Activated effector memory CD4-positive, alpha-beta T cell treated with Interleukin-2 at 50 U/mL for 16 hours (primary cell): ENCODE data around the gene NEIL3.

Experiments used
- DNase-seq: peaks from one replicate; pipeline ENCODE4 v3.0.0-alpha.2; 2020

Gene NEIL3

DNA sequence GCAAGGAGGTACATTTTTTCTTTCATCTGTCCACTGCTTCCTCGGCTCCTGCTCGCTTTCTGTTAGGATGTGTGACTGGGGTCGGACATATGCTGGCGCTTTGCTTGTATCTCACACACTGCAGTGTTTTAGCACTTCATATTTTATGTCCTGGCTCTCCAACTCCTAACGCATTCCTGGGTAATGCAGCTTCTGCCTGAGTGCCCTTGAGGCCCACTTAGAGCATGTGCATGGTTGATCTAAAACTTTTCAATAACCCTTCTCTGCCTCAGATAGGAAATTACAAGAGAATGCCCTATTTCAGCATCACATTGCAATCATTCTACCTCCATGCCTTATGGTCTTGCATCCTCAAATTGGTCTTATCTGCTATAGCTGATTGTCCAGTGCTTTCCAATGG is 65.3 kb downstream of the NEIL3 start:
- no peak for DNase-seq

DNA sequence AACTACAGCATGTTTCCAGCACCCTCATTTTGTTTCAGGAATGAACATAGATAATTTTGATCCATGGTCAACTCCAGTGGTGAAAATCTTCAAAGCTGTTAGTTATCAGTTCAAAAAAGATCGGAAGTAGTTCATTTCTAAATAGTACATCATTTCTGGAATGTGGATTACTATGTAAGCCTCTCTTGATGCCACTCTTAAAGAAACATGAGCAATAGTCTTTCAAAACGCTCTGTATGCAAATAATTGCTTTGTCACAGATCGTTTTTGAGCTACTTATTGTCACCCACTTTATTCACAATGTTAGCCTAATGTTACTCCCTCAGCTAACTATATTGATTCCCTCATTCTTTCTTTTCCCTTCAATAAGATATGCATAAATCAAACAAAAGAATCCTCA is 65.7 kb downstream of the NEIL3 start:
- no peak for DNase-seq

DNA sequence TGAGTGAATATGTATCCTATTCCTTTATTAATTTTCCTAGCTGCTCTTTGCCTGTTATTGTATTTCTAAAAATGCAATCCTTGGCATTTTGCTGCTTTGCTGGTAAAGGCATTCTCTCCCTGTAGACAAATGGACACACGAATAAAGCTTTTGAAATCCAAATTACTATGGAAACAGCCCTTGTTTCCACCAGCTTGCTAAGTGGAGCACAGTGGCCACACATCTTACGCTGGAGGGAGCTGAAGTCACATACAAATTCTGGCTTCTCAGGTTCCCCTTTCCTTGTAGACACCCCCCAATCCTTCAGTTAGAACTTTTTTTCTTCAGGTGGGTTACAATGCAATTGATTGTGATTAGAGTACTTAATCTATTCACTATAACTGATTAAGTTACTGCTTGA is 66.3 kb downstream of the NEIL3 start:
- DNase-seq, result no peak

DNA sequence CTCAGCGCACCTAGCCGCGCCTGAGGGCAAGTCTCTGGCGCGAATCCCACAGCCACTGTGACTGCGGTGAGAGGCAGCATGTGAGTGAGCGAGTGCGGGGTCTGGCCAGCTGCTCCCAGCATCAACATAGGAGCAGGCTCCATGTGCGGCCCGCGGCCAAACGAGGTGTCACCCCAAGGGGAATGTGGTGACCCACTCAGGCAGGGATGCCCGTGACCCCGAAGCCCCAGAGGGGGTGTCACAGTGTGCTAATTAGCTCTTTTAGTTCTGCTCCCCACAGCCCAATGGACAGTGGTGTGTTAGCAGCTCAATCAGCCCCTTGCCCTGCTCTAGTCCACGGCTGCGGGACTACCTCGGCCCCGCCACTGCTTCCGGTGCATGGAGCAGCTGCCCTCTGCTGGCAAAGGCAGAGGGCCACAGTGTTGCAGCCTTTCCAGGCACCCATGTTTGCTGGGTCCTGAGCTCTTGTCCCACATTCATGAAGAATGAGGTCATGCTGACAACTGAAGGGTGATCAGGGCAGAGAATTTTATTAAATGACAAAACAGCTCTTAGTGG is 71.1 kb downstream of the NEIL3 start:
- no peak for DNase-seq

DNA sequence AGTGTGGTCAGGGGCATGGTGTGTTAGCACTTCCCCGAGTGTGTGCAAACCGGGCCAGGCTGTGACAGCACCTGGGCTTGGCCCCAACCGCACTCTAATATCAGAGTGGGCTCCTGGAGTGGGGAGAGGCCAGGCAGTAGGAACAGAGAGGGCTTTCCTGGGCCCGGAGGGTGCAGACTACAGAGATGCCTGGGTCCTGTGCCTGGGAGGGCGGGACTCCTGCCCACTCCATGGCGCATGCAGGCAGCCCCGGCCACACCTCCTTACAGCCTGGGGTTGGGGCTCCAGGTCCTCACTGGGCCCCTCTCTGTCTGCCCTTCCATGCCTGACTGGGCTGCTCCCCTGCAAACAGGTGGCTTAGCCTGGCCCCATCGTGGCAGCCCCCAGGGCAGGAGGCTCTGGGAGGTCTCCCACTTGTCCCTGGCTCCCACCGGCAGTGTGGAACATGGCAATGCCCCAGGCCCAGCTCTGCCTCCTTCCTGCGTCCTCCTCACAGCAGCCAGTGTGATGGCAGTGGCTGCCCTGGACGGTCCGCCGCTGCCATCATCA is 72.2 kb downstream of the NEIL3 start:
- DNase-seq, result no peak

DNA sequence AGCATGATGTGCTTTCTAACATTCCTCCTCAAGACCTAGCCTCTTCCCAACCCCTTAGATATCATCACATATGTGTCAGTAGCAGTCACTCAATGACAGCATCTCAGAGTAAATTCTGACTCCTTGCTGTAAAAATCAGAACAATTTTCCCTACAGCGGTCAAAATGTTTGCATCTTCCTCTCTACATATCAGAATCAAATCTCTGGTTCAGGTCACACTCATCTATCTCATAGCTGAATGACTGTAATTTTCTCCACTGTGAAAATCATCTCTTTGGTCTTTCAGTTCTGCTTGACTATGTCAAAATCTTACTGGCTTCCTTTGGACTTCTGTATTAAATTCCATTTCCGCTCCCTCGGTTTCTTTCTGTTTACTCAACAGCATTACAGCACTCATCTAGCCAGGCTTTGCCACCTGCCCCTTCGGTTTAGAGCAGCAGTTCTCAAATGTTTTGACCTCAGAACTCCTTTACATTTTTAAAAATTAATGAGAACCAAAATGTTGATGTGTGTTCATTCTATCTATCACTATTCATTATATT is 75.3 kb downstream of the NEIL3 start:
- DNase-seq, result no peak

DNA sequence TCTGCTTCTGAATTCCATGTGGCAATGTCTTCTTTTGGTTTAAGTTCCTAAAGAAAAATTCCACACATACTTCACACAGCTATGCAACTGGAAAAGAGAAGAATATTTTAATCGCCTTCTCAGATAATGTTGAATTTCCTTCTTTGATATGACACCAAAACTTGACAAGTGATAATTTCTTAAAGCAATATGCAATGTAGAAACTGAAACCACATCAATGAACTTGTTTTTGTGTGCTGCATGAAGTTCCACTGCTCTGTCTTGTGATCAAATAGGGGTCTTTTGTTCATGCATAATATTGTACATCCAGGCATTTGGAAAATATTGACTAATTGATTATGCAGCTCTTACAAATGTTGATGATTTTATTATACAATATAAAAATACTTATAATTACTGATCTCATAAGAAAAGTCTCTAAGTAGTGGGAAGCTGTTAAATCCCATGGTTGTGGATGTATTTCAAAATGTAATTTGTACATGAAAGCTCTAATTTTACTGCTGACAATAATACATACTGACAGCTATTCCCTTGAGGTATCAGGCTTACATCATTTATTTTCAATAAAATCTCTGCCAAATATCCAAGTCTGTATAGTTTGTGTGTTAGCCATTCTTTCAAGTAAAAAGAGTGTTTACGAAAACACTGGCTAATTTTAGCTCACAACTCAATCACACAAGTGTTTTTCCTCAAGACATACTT is 76.1 kb downstream of the NEIL3 start:
- DNase-seq, result no peak

DNA sequence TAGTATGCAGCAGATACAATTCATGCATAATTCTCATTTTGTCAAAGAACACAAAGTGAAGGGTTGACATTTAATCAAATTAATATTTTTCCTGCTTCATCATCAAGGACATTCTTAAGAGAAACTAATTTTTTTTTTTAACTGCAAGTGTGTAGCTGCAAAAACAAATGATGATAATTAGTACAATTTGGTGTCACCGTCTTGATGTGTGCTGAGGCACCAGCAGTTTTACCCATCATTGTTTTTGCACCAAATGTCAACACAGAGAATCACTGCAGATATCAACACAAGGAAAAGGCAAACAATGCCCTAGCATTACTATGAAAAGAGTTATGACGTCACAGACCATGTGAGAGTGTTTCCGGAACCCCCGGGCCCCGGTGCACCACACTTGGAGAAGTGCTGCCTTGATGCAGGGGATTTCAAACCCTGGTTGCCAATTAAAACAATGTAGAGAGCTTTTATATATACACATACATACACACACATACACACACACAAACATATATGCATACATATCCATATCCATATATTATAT is 76.7 kb downstream of the NEIL3 start:
- no peak for DNase-seq

DNA sequence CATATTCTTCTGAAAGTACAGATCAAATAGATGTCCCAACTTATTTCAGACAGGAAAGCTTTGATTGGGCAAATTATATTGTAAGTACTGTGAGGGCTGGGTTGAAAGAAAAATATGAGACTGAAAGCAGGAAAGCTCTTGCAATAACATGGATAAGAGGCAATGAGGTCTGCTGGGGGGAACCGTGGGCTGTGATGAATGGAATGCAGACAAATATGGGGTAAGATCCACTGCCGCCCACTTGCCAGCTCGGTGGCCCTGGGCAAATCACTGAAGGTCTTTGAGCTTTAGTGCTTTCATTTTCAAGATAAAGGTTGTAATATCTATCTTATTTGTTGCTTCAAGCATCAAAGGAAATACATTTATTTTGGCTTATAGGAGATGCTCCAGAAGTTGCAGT is 81.6 kb downstream of the NEIL3 start:
- no peak for DNase-seq

DNA sequence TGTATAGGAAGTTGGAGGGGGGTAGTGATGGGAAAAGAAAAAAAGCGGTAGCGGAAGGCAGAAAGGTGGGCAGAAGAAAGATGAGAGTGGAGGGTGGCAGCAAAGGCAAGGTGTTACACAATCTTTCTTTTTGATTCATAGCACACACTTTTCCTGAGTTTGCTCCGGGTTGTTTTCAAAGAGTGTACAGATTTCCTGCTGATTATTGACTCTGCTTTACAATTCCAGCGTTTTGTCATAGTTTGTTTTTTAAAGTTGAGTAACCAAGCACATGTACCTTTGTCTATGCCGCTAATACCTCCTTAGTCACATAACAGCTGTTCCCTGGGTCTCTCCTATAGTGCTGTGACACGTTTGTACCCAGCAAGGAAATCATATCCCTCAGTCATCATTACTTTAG is 82.3 kb downstream of the NEIL3 start:
- DNase-seq, result no peak

DNA sequence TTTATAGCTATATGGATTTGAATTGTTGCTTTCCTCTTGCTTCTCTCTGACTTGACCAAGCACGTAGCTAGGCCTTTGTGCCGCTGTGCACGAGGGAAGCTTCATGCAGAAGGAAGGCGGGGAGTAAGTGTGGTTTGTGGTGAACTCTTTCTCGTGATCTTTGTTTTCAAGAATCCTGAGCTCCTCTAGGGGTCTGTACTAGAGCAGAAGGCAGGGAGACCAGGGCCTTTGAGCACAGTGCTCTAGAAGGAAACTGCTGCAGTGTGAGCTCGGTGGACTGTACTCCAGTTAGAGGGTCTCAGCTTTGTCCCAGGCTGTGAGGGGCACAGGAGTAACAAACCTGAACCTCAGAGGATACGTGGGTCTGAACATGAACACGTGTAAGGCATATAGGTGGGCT is 83.6 kb downstream of the NEIL3 start:
- no peak for DNase-seq

DNA sequence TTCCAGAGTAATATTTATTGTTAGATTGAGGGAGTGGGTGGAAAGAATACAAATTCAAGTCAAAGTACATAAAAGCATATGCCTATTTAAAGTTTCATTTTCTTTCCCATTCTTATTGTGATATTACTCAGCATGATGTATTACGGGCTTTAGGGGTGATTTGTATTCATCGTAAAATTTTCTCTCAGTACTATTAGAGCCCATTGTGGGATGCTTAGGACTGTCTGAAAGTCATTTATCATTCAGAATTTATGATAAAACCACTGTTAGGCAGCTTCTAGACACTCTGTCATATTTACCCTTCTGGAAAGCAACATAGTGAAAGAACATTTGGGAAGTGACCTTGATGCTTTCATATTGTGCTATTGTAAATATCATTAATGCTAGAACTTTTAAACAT is 86.7 kb downstream of the NEIL3 start:
- DNase-seq, result no peak

DNA sequence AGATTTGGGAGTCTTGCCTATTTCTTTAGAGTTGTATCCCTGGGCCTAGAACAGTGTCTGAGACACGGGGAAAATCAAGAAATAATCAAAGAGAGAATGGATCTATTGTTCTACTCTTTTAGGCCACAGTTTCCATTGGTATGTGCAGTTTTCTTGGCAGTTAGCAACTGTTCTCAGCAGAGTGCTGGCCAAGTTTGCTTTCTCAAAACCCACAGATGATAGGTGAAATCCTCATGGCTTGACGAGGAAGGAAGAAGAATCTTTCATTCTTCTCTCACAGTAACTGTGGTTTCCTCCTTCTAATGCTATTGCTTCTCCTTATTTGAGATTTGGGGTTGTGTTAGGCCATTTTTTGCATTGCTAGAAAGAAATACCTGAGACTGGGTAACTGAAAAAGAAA is 90.4 kb downstream of the NEIL3 start:
- no peak for DNase-seq

DNA sequence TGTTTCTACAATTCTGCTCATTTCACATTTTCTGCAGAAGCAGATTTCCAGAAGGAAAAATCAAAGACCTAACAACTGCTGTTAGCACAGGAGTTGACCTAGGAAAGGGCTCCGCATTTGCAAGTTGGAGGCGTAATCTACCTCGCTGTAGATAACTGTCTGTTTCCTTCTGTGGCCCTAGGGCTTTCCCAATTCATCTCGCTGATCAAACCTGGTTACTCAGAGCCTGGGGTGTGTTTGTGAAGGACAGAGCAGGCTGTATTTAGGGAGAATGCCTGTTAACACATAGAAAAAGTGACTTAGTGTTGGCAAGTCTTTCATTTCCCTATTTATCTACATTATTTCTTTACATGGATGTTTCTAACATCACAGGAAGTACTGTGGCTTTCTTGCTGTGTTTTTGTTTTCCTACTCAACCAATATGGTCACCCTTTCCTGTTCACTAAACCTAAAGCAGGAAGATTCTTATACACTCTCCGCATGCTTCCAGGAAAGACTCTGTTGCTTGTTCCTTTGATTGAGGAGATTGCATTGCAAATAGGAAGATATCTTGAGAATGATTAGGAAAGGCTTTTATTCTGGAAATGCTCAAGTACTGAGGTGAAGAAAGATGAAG is 92.1 kb downstream of the NEIL3 start:
- DNase-seq, result no peak

DNA sequence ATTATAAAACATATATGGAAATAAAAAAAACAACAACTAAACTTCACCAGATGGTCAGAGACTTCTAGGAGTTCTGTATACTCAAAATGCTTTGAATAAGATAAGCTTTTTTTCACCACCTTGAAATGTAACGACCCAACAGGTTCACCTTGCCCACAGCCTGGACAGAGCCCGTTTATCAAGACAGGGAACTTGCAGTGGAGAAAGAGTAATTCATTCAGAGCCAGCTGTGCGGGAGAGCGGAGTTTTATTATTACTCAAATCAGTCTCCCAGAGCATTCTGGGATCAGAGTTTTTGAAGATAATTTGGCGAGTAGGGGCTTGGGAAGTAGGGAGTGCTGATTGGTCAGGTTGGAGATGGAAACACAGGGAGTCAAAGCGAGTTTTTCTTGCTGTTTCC is 94.1 kb downstream of the NEIL3 start:
- no peak for DNase-seq

DNA sequence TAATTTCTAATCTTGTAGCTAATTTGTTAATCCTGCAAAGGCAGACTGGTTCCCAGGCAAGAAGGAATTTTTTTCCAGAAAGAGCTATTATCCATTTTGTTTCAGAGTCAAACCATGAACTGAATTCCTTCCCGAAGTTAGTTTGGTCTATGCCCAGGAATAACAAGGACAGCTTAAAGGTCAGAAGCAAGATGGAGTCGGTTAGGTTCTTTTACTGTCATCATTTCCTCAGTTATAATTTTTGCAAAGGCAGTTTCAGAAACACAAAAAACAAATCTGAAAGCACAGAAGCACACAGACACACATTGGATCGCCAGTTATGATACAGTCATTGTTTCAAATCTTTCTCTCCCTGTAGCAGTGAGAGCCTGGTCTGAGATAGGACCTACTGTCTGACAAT is 94.7 kb downstream of the NEIL3 start:
- no peak for DNase-seq

DNA sequence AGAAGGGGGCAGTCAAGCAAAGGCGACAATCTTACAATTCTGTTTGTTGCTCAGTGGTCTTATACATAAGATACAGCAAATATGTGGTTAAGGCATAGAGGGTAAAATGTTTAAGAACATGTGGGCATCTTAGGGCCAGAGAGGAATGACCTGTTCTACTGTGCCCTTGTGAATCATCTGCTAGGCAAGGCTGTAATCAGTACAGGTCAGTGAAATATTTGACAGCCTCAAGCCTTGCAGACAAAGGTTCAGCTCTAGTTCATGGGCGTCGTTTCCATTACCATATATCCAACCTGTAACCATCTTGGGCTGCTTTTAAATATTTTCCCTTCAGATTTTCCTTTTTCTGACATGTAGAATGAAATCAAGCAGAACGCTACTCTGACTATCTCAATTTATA is 95.3 kb downstream of the NEIL3 start:
- DNase-seq, result no peak

DNA sequence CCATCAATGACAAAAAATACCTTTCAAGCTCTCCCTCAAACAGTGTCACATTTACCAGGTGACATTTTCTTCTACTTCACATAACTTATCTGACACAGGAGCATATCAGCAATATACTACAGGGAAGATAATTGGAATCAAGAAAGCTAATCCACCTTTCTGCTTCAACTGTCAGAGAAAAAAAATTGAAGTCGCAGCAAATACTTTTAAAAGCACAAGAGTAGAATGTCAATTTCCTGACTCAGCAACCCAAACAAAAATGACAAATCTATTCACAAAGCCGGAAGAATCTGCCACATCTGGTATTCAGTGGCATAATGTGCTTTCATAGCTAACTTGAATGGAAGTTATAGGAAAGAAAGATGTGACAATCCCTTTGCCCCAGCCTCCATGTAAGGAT is 95.8 kb downstream of the NEIL3 start:
- no peak for DNase-seq

DNA sequence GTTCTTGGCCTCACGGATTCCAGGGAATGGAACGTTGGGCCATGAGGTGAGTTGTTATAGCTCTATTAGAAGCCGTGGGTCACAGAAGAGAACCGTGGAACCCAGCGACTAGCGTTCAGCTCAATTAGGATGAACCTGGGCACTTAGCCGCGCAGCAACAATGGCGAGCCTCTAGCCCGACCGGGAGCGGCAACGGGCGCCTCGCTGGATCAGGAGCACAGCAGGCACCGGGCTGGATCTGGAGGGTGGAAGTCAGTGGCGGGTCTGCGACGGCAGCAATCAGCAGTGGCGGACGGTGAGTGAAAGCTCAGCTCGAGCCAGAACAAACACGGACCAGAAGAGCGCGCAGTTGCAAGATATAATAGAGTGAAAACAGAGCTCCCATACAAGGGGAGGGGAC is 98.3 kb downstream of the NEIL3 start:
- DNase-seq, result no peak

DNA sequence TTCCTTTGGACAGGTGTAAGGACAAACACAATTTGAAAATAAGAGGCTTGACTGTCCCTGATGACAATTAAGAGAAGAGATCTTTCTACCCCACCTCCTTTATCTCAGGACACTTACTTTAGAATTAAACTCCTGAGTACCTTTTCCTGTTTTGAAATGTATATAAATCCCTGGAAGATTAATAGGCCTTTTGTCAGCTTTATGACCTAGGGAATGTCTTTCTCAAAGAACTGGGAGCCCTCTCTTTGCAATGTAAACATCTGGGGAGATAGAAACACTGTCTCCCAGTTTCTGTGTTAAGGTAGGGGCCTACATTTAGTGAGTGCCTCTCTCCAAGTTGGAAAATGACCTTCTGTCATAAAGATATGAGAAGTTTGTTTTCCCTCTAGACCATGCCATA is 100.9 kb downstream of the NEIL3 start:
- no peak for DNase-seq

DNA sequence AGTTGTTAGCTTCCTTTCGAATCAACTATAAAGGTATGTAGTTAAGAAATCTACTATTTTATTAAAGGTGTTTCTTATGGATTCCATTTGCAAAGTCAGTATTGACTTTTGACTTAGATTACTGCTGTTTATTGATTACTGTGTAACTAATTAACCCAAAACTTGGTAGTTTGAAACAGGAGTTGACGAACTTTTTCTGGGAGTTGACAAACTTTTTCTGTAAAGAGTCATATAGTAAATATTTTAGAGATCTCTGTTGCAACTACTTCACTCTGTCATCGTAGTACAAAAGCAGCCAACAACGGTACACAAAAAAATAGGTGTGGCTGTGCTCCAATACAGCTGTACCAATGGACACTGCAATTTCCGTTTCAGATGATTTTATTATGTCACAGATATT is 102.3 kb downstream of the NEIL3 start:
- DNase-seq, result no peak
